Measurements from ENCODE around the gene AKR1D1. TPM values are rescaled to one million over a fixed set of nuclear protein-coding genes. Genes with fewer than 3 reads are reported as not detected.

The AKR1D1 gene
- total and polyA plus RNA-seq, 2 donors from 2014 or later: not detected

DNA sequence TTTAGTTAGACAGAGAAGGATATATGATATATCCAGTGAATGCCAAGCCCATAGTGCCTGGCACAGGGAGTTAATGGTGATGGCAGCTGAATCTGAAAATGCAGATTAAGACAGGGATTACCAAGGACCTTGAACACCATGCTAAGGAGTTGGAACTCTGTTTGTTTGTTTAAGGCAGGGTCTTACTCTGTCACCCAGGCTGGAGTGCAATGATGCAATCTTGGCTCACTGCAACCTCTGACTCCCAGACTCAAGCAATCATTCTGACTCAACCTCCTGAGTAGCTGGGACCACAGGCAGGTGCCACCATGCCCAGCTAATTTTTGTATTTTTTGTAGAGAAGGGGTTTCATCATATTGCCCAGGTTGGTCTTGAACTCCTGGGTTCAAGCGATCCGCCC lies 1.6 kb downstream of the AKR1D1 start:
- FAIRE-seq (no peak), DNase-seq (no peak)
- Histone ChIP-seq H3K9me3 (ENCODE audit: control insufficient read depth in 2 of 3, insufficient read depth in 1 of 3, low read length in 3 of 3) (no peaks in the 10 kb centered on the region), H3K27me3 (ENCODE audit: control insufficient read depth, insufficient read depth, low read length) (no peaks in the 10 kb centered on the region), H3K36me3 (ENCODE audit: control insufficient read depth in 2 of 3, insufficient read depth in 3 of 3, low read length in 3 of 3) (no peaks in the 10 kb centered on the region), H3K4me1 (ENCODE audit: control insufficient read depth in 2 of 3, insufficient read depth in 2 of 3, low read depth in 1 of 3, low read length in 3 of 3) (no peaks in the 10 kb centered on the region), H3K9ac (ENCODE audit: low read length in 3 of 3) (no peak overlapping the region), H3K27ac (ENCODE audit: low read depth in 2 of 2, low read length in 2 of 2) (no peak overlapping the region), H3K4me3 (ENCODE audit: low read length in 3 of 3) (no peak overlapping the region)
- intact Hi-C loops (cut with DNase I): no loop called here
- TF ChIP-seq, protein P1, sequence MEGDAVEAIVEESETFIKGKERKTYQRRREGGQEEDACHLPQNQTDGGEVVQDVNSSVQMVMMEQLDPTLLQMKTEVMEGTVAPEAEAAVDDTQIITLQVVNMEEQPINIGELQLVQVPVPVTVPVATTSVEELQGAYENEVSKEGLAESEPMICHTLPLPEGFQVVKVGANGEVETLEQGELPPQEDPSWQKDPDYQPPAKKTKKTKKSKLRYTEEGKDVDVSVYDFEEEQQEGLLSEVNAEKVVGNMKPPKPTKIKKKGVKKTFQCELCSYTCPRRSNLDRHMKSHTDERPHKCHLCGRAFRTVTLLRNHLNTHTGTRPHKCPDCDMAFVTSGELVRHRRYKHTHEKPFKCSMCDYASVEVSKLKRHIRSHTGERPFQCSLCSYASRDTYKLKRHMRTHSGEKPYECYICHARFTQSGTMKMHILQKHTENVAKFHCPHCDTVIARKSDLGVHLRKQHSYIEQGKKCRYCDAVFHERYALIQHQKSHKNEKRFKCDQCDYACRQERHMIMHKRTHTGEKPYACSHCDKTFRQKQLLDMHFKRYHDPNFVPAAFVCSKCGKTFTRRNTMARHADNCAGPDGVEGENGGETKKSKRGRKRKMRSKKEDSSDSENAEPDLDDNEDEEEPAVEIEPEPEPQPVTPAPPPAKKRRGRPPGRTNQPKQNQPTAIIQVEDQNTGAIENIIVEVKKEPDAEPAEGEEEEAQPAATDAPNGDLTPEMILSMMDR (IDR thresholded peaks at IDR 0.05; ENCODE audit: borderline replicate concordance, extremely low read depth, insufficient read depth): no peak

DNA sequence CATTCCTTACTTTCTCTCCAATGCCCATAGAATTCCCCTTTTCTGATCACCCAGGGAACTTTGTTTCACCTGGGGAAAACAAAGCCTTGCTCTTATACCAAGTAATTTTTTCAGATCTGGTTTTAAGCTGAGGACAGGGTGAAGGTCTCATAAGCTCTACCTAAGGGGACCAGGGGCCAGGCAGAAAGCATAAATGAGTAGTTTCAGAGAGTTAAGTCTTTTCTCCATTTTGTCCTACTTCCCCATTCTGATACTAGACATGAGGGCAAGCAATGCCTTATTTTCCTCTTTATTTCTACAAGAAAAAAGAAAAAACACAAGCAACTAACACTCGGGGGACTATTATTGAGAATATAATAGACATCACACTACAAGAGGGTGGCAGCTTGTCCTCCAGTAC lies 2.9 kb downstream of the AKR1D1 start:
- Histone ChIP-seq H3K9me3 (ENCODE audit: control insufficient read depth in 2 of 3, insufficient read depth in 1 of 3, low read length in 3 of 3) (no peaks in the 10 kb centered on the region), H3K4me1 (ENCODE audit: control insufficient read depth in 2 of 3, insufficient read depth in 2 of 3, low read depth in 1 of 3, low read length in 3 of 3) (no peaks in the 10 kb centered on the region), H3K9ac (ENCODE audit: low read length in 3 of 3) (no peak overlapping the region), H3K4me3 (ENCODE audit: low read length in 3 of 3) (no peak overlapping the region), H3K36me3 (ENCODE audit: control insufficient read depth in 2 of 3, insufficient read depth in 3 of 3, low read length in 3 of 3) (no peaks in the 10 kb centered on the region), H3K27me3 (ENCODE audit: control insufficient read depth, insufficient read depth, low read length) (no peaks in the 10 kb centered on the region), H3K27ac (ENCODE audit: low read depth in 2 of 2, low read length in 2 of 2) (no peak overlapping the region)
- DNase-seq (no peak), FAIRE-seq (no peak)
- TF ChIP-seq, protein P1 (IDR thresholded peaks at IDR 0.05; ENCODE audit: borderline replicate concordance, extremely low read depth, insufficient read depth): no peak
- intact Hi-C loops (cut with DNase I): no loop called here

DNA sequence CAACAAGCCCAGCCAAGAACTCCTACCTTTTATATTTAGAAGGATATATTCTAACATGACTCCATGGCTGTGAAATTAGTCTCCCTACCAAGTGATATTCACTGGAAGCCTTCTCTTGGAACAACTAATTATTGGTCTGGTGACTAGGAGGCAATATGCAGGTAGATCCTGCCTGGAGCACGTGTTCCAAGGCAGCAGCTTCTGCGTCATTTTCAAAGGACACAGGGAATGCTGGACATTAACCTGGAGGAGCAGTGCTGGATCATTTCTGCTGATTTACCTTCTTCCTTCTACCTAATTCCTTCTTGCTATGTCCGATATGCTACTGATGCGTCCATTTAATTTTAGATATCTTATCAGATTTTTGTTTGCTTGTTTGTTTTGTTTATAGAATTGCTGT lies 5.6 kb downstream of the AKR1D1 start:
- Histone ChIP-seq H3K4me1 (ENCODE audit: control insufficient read depth in 2 of 3, insufficient read depth in 2 of 3, low read depth in 1 of 3, low read length in 3 of 3) (no peaks in the 10 kb centered on the region), H3K36me3 (ENCODE audit: control insufficient read depth in 2 of 3, insufficient read depth in 3 of 3, low read length in 3 of 3) (no peaks in the 10 kb centered on the region), H3K4me3 (ENCODE audit: low read length in 3 of 3) (no peak overlapping the region), H3K9ac (ENCODE audit: low read length in 3 of 3) (no peak overlapping the region), H3K27ac (ENCODE audit: low read depth in 2 of 2, low read length in 2 of 2) (no peak overlapping the region), H3K9me3 (ENCODE audit: control insufficient read depth in 2 of 3, insufficient read depth in 1 of 3, low read length in 3 of 3) (no peaks in the 10 kb centered on the region), H3K27me3 (ENCODE audit: control insufficient read depth, insufficient read depth, low read length) (no peaks in the 10 kb centered on the region)
- FAIRE-seq (no peak), DNase-seq (no peak)
- intact Hi-C loops (cut with DNase I): no loop called here
- TF ChIP-seq, protein P1 (IDR thresholded peaks at IDR 0.05; ENCODE audit: borderline replicate concordance, extremely low read depth, insufficient read depth): no peak

DNA sequence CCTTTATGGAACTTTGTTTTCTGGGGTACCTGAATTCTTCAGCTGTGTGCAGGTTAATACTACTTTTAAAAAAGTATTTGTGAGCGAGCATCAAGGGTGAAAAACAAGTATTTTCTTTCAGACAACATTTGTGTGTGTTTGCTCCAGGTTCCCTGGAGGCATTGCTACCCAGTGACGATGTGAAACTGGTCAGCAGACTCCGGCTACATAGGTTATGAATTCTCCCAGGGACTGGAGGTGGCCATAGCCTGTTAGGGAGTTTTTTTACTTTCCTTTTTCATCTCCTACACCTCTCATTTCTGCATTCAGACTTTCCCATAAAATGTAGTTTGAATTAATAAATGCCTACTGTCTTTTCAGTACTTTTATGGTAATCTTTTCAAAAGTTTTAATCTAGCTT lies 7.6 kb downstream of the AKR1D1 start:
- intact Hi-C loops (cut with DNase I): no loop called here
- H3K4me3 ChIP-seq (ENCODE audit: low read length in 3 of 3): no peak overlapping the region

More for the DNA sequence above, 7.6 kb downstream of the AKR1D1 start:
- no peaks in the 10 kb centered on the region for H3K4me1 ChIP-seq (ENCODE audit: control insufficient read depth in 2 of 3, insufficient read depth in 2 of 3, low read depth in 1 of 3, low read length in 3 of 3)
- FAIRE-seq (no peak), DNase-seq (no peak)
- TF ChIP-seq, protein P1 (IDR thresholded peaks at IDR 0.05; ENCODE audit: borderline replicate concordance, extremely low read depth, insufficient read depth): no peak
- no peak overlapping the region for H3K9ac ChIP-seq (ENCODE audit: low read length in 3 of 3)
- no peaks in the 10 kb centered on the region for H3K9me3 ChIP-seq (ENCODE audit: control insufficient read depth in 2 of 3, insufficient read depth in 1 of 3, low read length in 3 of 3)
- no peak overlapping the region for H3K27ac ChIP-seq (ENCODE audit: low read depth in 2 of 2, low read length in 2 of 2)
- H3K36me3 ChIP-seq (ENCODE audit: control insufficient read depth in 2 of 3, insufficient read depth in 3 of 3, low read length in 3 of 3): no peaks in the 10 kb centered on the region
- no peaks in the 10 kb centered on the region for H3K27me3 ChIP-seq (ENCODE audit: control insufficient read depth, insufficient read depth, low read length)

Data from kidney (tissue), 14 donors.